Glutamatergic neuron (in vitro differentiated cells): ENCODE measurements around the gene AUTS2. TPM values are rescaled to one million over a fixed set of nuclear protein-coding genes. Genes with fewer than 3 reads are reported as not detected.

ENCODE experiments used
- DNase-seq: peaks from one replicate; pipeline ENCODE4 v3.0.0; 2022
- H3K27ac Mint-ChIP-seq: one replicate; pipeline ENCODE4 v1.8.0; 2020; ENCODE audit warnings: mild to moderate bottlenecking, mixed read lengths, inconsistent platforms; ENCODE audit not compliant: unreplicated experiment
- H3K27me3 Mint-ChIP-seq: one replicate; pipeline ENCODE4 v1.8.0; 2020; ENCODE audit warnings: mild to moderate bottlenecking, moderate library complexity, mixed read lengths, inconsistent platforms; ENCODE audit not compliant: unreplicated experiment
- H3K36me3 Mint-ChIP-seq: one replicate; pipeline ENCODE4 v1.8.0; 2020; ENCODE audit warnings: mild to moderate bottlenecking, mixed read lengths, inconsistent platforms; ENCODE audit not compliant: unreplicated experiment
- H3K4me1 Mint-ChIP-seq: one replicate; pipeline ENCODE4 v1.8.0; 2020; ENCODE audit warnings: mild to moderate bottlenecking, low read depth, mixed read lengths, inconsistent platforms; ENCODE audit not compliant: unreplicated experiment
- H3K4me3 Mint-ChIP-seq: one replicate; pipeline ENCODE4 v1.8.0; 2020; ENCODE audit warnings: mild to moderate bottlenecking, mixed read lengths, inconsistent platforms; ENCODE audit not compliant: unreplicated experiment
- H3K9me3 Mint-ChIP-seq: one replicate; pipeline ENCODE4 v1.8.0; 2020; ENCODE audit warnings: mild to moderate bottlenecking, moderate library complexity, mixed read lengths, inconsistent platforms; ENCODE audit not compliant: unreplicated experiment
- total RNA-seq: library from RNA; stranded (reverse); fragmentation: NEBNext Ultra II Directional; extraction: Animal tissue kit (Norgen Biotek cat#: 25700); gene quantifications from one replicate; pipeline ENCODE4 v1.2.1, GENCODE V29; 2021; ENCODE audit not compliant: unreplicated experiment
- TF ChIP-seq, protein P1 (sequence below): fragments of 200-600 bp; sonication (generic); IDR thresholded peaks from one replicate; pipeline ENCODE4 v1.5.0; 2021; ENCODE audit not compliant: partially characterized antibody, unreplicated experiment

Gene AUTS2
- total RNA-seq, 1 donor from 2014 or later = 300 TPM

- Mint-ChIP-seq H3K27me3 (no peaks in the 10 kb centered on the region), H3K36me3 (no peaks in the 10 kb centered on the region)
- DNase-seq = no peak
Observed at GRCh38 chr7:70680306-70680705, 1082.0 kb downstream of the AUTS2 start.

DNA sequence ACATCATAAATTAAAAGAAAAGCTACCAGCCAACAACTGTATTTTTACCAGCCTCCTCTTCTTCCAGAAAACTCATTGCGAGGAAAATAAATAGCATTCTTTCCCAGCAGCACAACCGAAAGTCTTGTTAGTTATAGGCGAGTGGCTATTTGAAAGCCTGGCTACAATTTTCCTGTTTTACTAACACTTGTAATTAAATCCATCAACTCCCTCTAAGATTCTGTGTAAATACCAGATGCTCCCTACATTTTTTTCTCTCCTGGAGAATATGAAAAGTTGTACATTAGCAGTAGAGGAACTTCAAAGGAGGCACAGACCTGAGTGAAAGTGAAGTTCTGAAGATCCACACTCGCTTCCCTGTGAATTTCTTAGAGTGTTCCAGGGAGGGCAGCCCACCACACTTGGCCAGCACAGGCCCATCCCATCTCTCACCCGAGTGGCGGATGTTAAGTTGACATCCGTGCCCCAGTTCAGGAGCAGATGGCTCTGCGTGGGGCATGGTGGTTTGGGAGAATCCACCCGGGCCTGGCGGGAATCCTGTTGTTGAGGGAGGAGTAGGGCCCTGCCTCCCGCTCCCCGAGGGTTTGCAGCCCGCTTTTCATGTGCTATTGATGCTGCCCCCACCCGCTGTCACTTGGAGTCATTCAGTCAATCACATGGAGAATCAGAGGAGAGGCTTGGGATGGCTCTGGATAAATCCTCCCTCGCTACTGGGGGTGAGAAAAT, 1082.6 kb downstream of the AUTS2 start:
- peak; percentile 46 for DNase-seq
- H3K27me3 Mint-ChIP-seq = peaks cover 3% of the 10 kb centered on the region

More at GRCh38 chr7:70680306-70680705, 1082.0 kb downstream of the AUTS2 start:
- Mint-ChIP-seq H3K4me3 (no peak overlapping the region), H3K9me3 (peaks cover 6% of the 10 kb centered on the region), H3K27ac (peak overlapping the region; percentile 7), H3K4me1 (peaks cover 54% of the 10 kb centered on the region)
- TF ChIP-seq, protein P1, sequence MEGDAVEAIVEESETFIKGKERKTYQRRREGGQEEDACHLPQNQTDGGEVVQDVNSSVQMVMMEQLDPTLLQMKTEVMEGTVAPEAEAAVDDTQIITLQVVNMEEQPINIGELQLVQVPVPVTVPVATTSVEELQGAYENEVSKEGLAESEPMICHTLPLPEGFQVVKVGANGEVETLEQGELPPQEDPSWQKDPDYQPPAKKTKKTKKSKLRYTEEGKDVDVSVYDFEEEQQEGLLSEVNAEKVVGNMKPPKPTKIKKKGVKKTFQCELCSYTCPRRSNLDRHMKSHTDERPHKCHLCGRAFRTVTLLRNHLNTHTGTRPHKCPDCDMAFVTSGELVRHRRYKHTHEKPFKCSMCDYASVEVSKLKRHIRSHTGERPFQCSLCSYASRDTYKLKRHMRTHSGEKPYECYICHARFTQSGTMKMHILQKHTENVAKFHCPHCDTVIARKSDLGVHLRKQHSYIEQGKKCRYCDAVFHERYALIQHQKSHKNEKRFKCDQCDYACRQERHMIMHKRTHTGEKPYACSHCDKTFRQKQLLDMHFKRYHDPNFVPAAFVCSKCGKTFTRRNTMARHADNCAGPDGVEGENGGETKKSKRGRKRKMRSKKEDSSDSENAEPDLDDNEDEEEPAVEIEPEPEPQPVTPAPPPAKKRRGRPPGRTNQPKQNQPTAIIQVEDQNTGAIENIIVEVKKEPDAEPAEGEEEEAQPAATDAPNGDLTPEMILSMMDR = no peak

DNA sequence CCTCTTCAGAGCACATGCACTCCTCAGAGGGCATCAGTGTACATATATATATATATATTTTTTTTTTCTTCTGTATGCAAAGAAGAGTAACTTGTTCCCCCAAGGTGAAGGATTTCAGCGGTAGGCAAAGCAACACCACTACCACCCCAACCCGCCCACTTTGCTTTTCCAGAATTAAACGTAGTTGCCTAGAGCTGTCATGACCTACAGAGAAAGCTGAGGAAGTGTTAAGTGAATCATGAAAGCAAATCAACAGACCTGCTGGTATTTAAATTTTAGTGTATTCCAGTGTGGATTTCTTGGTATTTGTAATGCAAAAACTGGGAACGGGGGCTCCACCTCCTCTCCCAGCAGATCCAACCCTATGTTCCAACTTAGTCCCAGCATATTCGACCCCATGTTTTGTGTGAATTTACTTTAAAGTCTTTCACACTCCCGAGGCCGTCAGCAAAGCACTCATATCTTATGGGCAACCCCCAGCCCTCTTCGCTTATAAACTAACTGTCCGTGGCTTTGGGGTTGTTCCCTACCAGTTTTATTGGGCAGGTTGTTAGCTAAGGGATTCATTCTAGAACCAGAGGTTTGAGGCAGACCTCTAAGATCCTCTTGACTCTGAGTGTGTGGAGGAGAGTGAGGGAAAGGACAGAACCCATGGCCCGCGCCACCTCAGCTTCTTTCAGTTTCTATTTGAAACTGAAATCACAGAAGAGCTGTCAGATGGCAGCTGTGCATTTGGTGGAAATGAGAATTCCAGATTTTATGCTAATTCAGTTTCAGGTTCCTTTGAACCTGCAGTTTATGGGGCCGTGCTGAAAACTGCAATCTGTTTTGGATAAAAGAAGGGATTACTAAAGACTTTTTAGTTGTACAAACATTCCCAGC, 1083.4 kb downstream of the AUTS2 start:
- Mint-ChIP-seq H3K4me1 (peaks cover 62% of the 10 kb centered on the region), H3K27me3 (peaks cover 7% of the 10 kb centered on the region), H3K4me3 (peak overlapping the region; percentile 58), H3K9me3 (peaks cover 9% of the 10 kb centered on the region), H3K27ac (peak overlapping the region; percentile 70), H3K36me3 (no peaks in the 10 kb centered on the region)
- TF ChIP-seq, protein P1 = no peak
- DNase-seq = no peak

More for the DNA sequence above, 1082.6 kb downstream of the AUTS2 start:
- Mint-ChIP-seq H3K4me1 (peaks cover 57% of the 10 kb centered on the region), H3K27ac (peak overlapping the region; percentile 7), H3K9me3 (peaks cover 9% of the 10 kb centered on the region), H3K36me3 (no peaks in the 10 kb centered on the region), H3K4me3 (peak overlapping the region; percentile 54)
- TF ChIP-seq, protein P1 = no peak

DNA sequence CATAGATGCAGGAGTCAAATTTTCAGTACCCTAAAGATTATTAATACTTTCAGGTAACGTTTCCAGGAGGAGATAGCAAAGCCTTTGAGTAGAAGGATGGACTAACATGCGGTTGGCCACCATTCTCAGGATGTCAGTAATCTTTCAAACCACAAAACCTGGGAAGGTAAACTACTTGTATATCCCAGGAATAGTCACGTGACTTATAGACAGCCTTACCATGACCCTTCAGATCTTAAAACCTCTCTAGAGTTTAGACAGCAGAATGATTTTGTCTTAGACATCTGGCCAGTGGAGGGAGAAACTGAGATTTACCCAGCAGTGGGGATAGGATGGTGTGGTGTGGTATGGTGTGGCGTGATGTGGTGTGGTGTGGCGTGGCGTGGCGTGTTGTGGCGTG, 1085.9 kb downstream of the AUTS2 start:
- Mint-ChIP-seq H3K9me3 (peaks cover 9% of the 10 kb centered on the region), H3K27ac (peak overlapping the region; percentile 13)

More for the DNA sequence above, 1085.9 kb downstream of the AUTS2 start:
- no peak for DNase-seq
- TF ChIP-seq, protein P1 = no peak
- no peak overlapping the region for H3K4me3 Mint-ChIP-seq
- peaks cover 56% of the 10 kb centered on the region for H3K4me1 Mint-ChIP-seq
- no peaks in the 10 kb centered on the region for H3K36me3 Mint-ChIP-seq
- peaks cover 7% of the 10 kb centered on the region for H3K27me3 Mint-ChIP-seq
